Psoas muscle (tissue), 8 donors: ENCODE measurements around the gene CATSPER1. TPM values are rescaled to one million over a fixed set of nuclear protein-coding genes. Genes with fewer than 3 reads are reported as not detected.
"Not testable (repeated sequence)": the region's sequence is repeated elsewhere in the genome, so short reads cannot be mapped to it uniquely, and the experiment has no call there.

Source experiments
- ATAC-seq, 4 donors: fragments of 200-7000 bp; cut with Tn5 transposase; one replicate each; pipeline ENCODE4 v1.9.1; 2020; ENCODE audit warnings: moderate library complexity in 3 of 4, mild to moderate bottlenecking in 2 of 4
- DNase-seq, 2 donors: peaks; one replicate each; pipeline ENCODE4 v3.0.0-alpha.2; 2020
- H3K27ac ChIP-seq: fragments of 200-600 bp; one replicate; pipeline ENCODE4 v1.8.0; 2022
- H3K27me3 ChIP-seq, 3 donors: fragments of 200-600 bp in 1 of 3; one replicate each; pipeline versions ENCODE4 v1.6.1 to v1.8.0; 2013 to 2022; ENCODE audit warnings: low read length in 2 of 3, mild to moderate bottlenecking in 2 of 3, moderate library complexity in 1 of 3; ENCODE audit not compliant: insufficient read depth in 3 of 3
- H3K36me3 ChIP-seq, 2 donors: fragments of 200-600 bp in 1 of 2; one replicate each; pipeline versions ENCODE4 v1.6.1 to v1.8.0; 2013 to 2022; ENCODE audit warnings: low read depth in 1 of 2, mild to moderate bottlenecking in 1 of 2, moderate library complexity in 1 of 2; ENCODE audit not compliant: insufficient read depth in 1 of 2
- H3K4me1 ChIP-seq: fragments of 200-600 bp; one replicate; pipeline ENCODE4 v1.8.0; 2022
- H3K4me3 ChIP-seq: fragments of 200-600 bp; one replicate; pipeline ENCODE4 v1.8.0; 2022; ENCODE audit warnings: mild to moderate bottlenecking
- H3K9me3 ChIP-seq: fragments of 200-600 bp; one replicate; pipeline ENCODE4 v1.8.0; 2022
- WGBS, 3 donors: extraction: QIAGEN DNeasy Blood & Tissue Kit; methylation state at CpG; one replicate each; pipeline versions ENCODE4 v1.1.6 to v1.1.7; 2013; 5-methylcytosine and 5-hydroxymethylcytosine counted together
- intact Hi-C, 2 donors: fragments of 100-400 bp; cut with DNase I; formaldehyde crosslinking; loops; one replicate each; pipeline versions ENCODE4 v1.11.0 to v1.14.2; 2022
- polyA plus RNA-seq, 3 donors: library from polyadenylated mRNA; stranded (reverse); fragments of 200-250 nt; gene quantifications; one replicate each; pipeline ENCODE4 v1.2.3, GENCODE V29; 2013
- total RNA-seq, 4 donors: library from RNA; stranded (reverse); fragmentation: NEBNext Ultra II Directional in 2 of 4; extraction: Animal tissue kit (Norgen Biotek cat#: 25700) in 2 of 4; gene quantifications; one replicate each; pipeline versions ENCODE4 v1.2.1 to v1.2.4, GENCODE V29; 2021 to 2023
- TF ChIP-seq, protein P1 (sequence below): fragments of 200-600 bp; IDR thresholded peaks from one replicate; pipeline ENCODE4 v1.8.0; 2022; ENCODE audit warnings: antibody characterized with exemption
- donor health status: healthy with polysubstance abuse.
- donor health status: DM: no; HTN: no; CAD: no; lungs with moderate emphysema.
- donor health status: Bipolar disorder and iron deficiency.
- donor health status: healthy.
- donor health status: DM: yes; HTN: yes; CAD: no.
- donor health status: DM: no; HTN: no; CAD: no.
- donor health status: DM: no; HTN: no; CAD: no.
- donor health status: DM: yes; HTN: yes; CAD: no.

CATSPER1 gene
- total and polyA plus RNA-seq, 7 donors = 0.01 to 0.55 TPM; not detected in 5

DNA sequence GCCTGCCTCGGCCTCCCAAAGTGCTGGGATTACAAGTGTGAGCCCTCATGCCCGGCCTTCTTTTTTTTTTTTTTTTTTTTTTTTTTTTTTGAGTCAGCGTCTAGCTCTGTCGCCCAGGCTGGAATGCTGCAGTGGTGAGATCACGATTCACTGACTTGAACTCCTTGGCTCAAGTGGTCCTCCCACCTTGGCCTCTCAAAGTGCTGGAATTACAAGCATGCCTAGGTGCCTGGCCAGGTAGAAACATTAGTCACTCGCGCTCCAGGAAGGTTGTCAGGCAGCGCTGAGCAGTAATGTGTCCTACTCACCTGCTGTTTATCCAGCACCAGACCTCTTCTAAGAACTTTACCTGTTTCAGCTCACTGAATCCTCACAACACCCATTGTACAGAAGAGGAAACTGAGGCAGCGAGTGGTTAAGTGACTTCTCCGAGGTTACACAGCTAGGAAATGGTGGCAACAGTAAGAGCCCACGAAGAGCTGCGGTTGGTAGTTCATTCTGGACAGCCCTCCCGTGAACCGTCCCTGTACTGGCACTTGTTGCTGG, 15.0 kb downstream of the CATSPER1 start:
- TF ChIP-seq, protein P1, sequence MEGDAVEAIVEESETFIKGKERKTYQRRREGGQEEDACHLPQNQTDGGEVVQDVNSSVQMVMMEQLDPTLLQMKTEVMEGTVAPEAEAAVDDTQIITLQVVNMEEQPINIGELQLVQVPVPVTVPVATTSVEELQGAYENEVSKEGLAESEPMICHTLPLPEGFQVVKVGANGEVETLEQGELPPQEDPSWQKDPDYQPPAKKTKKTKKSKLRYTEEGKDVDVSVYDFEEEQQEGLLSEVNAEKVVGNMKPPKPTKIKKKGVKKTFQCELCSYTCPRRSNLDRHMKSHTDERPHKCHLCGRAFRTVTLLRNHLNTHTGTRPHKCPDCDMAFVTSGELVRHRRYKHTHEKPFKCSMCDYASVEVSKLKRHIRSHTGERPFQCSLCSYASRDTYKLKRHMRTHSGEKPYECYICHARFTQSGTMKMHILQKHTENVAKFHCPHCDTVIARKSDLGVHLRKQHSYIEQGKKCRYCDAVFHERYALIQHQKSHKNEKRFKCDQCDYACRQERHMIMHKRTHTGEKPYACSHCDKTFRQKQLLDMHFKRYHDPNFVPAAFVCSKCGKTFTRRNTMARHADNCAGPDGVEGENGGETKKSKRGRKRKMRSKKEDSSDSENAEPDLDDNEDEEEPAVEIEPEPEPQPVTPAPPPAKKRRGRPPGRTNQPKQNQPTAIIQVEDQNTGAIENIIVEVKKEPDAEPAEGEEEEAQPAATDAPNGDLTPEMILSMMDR = no peak
- Histone ChIP-seq H3K4me3 (peak overlapping the region; percentile 49), H3K27ac (no peak overlapping the region), H3K4me1 (peaks cover 27% of the 10 kb centered on the region), H3K27me3 (peaks cover 0 to 7% (median 5%) of the 10 kb centered on the region in 3 donors), H3K36me3 (peaks cover 0 to 2% of the 10 kb centered on the region in 2 donors), H3K9me3 (no peaks in the 10 kb centered on the region)
- ATAC-seq (no peak), DNase-seq (no peak)
- WGBS, 3 donors = 50 to 55% (median 50%) methylated on average over 14 of the region's 14 CpGs
- intact Hi-C loops = no loop called here

GRCh38 chr11:66010036-66010435, 16.2 kb downstream of the CATSPER1 start:
- DNase-seq, intact Hi-C loops, H3K9me3 ChIP-seq, H3K27me3 ChIP-seq, H3K4me3 ChIP-seq, H3K27ac ChIP-seq, ATAC-seq: not testable (repeated sequence)
- 67 to 69% (median 67%) methylated on average over 4 of the region's 4 CpGs for WGBS, 3 donors
- Histone ChIP-seq H3K4me1 (peaks cover 14% of the 10 kb centered on the region), H3K36me3 (peaks cover 0 to 15% of the 10 kb centered on the region in 2 donors)

DNA sequence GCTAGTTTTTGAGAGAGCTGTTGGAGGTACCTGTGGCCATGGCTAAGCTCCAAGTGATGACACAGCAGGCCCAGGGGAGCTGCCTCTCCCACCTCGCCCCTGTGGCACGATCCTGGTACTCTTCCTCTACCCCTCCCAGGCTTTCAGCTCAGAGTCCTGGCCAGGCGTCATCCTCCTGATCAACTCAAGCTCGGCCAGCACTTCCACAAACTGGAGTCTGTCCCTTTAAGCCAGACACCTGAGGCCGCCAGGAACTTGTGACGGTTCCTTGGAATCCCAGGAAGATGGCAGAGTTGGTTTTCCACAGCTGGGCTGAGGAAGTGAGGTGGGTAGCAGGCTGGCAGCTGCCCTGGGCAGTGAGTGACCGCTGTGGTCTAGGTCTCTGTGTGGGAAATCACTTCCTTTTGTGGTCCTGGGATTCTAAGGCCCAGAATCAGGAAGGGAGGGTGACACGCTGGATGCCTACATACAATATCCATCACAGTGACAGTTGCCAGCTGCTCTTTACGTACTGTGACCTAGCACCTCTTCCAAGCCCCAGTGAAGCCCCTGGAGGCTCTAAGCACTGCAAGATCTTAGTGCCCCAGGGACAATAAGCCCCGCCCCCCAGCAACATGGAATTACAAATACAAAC, 17.7 kb downstream of the CATSPER1 start:
- Histone ChIP-seq H3K9me3 (no peaks in the 10 kb centered on the region), H3K27ac (peak overlapping the region; percentile 30), H3K36me3 (peaks cover 0 to 29% of the 10 kb centered on the region in 2 donors), H3K4me3 (no peak overlapping the region), H3K4me1 (peaks cover 18% of the 10 kb centered on the region), H3K27me3 (peaks cover 0 to 7% (median 5%) of the 10 kb centered on the region in 3 donors)
- DNase-seq (no peak), ATAC-seq (no peak)
- TF ChIP-seq, protein P1 = no peak
- intact Hi-C loops = no loop called here
- 53 to 60% (median 59%) methylated on average over 10 of the region's 10 CpGs for WGBS, 3 donors

- Histone ChIP-seq H3K4me3 (no peak overlapping the region), H3K9me3 (no peaks in the 10 kb centered on the region), H3K36me3 (peaks cover 0 to 32% of the 10 kb centered on the region in 2 donors), H3K4me1 (peaks cover 23% of the 10 kb centered on the region), H3K27ac (peak overlapping the region; percentile 30), H3K27me3 (peaks cover 0 to 5% (median 3%) of the 10 kb centered on the region in 3 donors)
- no peak for DNase-seq
- intact Hi-C loops = no loop called here
- TF ChIP-seq, protein P1 = no peak
- WGBS, 3 donors = 58 to 94% (median 91%) methylated on average over 2 of the region's 2 CpGs
- no peak for ATAC-seq
Observed at GRCh38 chr11:66008095-66008467, 18.2 kb downstream of the CATSPER1 start.

DNA sequence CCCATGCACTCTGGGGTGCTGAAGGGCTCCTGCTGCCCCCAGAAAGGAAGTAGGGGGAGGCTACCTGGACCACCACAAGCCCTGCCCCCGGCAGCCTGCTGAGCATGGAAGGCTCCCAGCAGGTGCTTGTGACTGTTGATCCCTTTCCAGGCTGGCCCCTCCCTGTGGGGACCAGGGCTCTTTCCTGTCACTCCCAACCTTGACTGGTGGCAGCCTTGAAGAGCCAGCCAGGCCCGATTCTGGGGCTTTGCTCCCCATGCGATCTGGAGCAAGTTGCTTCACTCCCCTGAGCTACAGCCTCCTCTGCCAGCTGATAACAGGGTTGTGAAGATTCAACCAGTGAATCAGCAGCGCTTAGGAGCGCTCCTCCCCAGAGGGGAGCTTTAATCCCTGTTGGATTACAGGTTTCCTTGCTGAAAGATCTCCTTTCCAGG, 19.1 kb downstream of the CATSPER1 start:
- ATAC-seq = no peak
- Histone ChIP-seq H3K36me3 (peaks cover 0 to 32% of the 10 kb centered on the region in 2 donors), H3K27ac (peak overlapping the region; percentile 46), H3K9me3 (no peaks in the 10 kb centered on the region), H3K27me3 (no peaks in the 10 kb centered on the region), H3K4me3 (no peak overlapping the region), H3K4me1 (peaks cover 25% of the 10 kb centered on the region)
- 45 to 51% (median 51%) methylated on average over 5 of the region's 5 CpGs for WGBS, 3 donors
- intact Hi-C loops = no loop called here
- peak in 1 of 2 donors; percentile 39 for DNase-seq
- TF ChIP-seq, protein P1 = no peak
